ENCODE data around the gene SORCS3.

DNA sequence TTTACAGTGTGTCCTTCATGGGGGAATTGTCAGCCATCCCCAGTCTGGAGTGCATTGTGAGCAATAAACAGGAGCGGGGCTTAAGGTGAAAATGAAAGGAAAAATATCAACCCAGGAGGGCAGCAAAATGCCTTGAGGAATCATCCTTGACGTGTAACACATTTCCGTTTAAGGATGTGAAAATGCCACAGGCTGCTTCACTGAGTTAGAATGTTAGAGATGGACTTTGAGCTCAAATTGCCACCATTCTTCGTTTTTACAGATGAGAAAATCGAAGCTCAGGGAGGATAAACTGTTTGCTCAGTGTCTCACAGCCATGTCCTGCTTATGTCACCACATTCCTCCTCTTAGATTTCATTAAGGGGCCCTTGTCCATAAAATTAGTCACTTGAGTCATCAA lies 23.1 kb downstream of the SORCS3 start:
- TF ChIP-seq, protein P1, sequence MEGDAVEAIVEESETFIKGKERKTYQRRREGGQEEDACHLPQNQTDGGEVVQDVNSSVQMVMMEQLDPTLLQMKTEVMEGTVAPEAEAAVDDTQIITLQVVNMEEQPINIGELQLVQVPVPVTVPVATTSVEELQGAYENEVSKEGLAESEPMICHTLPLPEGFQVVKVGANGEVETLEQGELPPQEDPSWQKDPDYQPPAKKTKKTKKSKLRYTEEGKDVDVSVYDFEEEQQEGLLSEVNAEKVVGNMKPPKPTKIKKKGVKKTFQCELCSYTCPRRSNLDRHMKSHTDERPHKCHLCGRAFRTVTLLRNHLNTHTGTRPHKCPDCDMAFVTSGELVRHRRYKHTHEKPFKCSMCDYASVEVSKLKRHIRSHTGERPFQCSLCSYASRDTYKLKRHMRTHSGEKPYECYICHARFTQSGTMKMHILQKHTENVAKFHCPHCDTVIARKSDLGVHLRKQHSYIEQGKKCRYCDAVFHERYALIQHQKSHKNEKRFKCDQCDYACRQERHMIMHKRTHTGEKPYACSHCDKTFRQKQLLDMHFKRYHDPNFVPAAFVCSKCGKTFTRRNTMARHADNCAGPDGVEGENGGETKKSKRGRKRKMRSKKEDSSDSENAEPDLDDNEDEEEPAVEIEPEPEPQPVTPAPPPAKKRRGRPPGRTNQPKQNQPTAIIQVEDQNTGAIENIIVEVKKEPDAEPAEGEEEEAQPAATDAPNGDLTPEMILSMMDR (IDR thresholded peaks at IDR 0.05), result no peak
- TF ChIP-seq POLR2A (IDR thresholded peaks at IDR 0.05), result no peak

Measured in lower leg skin (tissue), 3 donors.